GM19467 (cell line): ENCODE data around the gene ANOS1.
"Not testable (repeated sequence)": the region's sequence is repeated elsewhere in the genome, so short reads cannot be mapped to it uniquely, and the experiment has no call there.

ENCODE experiments used
- ATAC-seq: cut with Tn5 transposase; IDR thresholded peaks from one replicate; pipeline ENCODE4 v1.9.1; 2021; ENCODE audit warnings: mild to moderate bottlenecking, moderate library complexity; ENCODE audit not compliant: unreplicated experiment

ANOS1 gene

GRCh38 chrX:8731559-8732395 lies at the start of gene ANOS1:
TSS of gene ANOS1 (minus strand) at chrX:8732137. CDS start at chrX:8732036, 101 bp downstream.
- no peak for ATAC-seq

- no peak for ATAC-seq
Observed at GRCh38 chrX:8773117-8773516, 41.2 kb upstream of the ANOS1 start.

- ATAC-seq: no peak
Observed at GRCh38 chrX:8760021-8760420, 28.1 kb upstream of the ANOS1 start.

- ATAC-seq: not testable (repeated sequence)
Observed at GRCh38 chrX:8758706-8759105, 26.8 kb upstream of the ANOS1 start.

- not testable (repeated sequence) for ATAC-seq
Observed at GRCh38 chrX:8757609-8758389, 25.9 kb upstream of the ANOS1 start.

GRCh38 chrX:8755813-8756212 lies 23.9 kb upstream of the ANOS1 start:
- ATAC-seq: no peak

- no peak for ATAC-seq
Observed at GRCh38 chrX:8755116-8755515, 23.2 kb upstream of the ANOS1 start.

GRCh38 chrX:8749697-8750096 lies 17.8 kb upstream of the ANOS1 start:
- ATAC-seq: no peak

- peak; percentile 77 for ATAC-seq
Observed at GRCh38 chrX:8748855-8749254, 16.9 kb upstream of the ANOS1 start.

- ATAC-seq: no peak
Observed at GRCh38 chrX:8743126-8743732, 11.3 kb upstream of the ANOS1 start.

GRCh38 chrX:8741981-8742380 lies 10.0 kb upstream of the ANOS1 start:
- no peak for ATAC-seq

GRCh38 chrX:8738588-8739189 lies 6.8 kb upstream of the ANOS1 start:
- no peak for ATAC-seq

GRCh38 chrX:8737883-8738282 lies 5.9 kb upstream of the ANOS1 start:
- no peak for ATAC-seq

- no peak for ATAC-seq
Observed at GRCh38 chrX:8730812-8731558, 952 bp downstream of the ANOS1 start.

- ATAC-seq: no peak
Observed at GRCh38 chrX:8729811-8730210, 2.1 kb downstream of the ANOS1 start.

GRCh38 chrX:8728932-8729535 lies 2.9 kb downstream of the ANOS1 start:
- ATAC-seq: no peak

GRCh38 chrX:8726031-8726652 lies 5.8 kb downstream of the ANOS1 start:
- no peak for ATAC-seq

GRCh38 chrX:8724300-8724699 lies 7.6 kb downstream of the ANOS1 start:
- no peak for ATAC-seq

- ATAC-seq: no peak
Observed at GRCh38 chrX:8721536-8721935, 10.4 kb downstream of the ANOS1 start.

- no peak for ATAC-seq
Observed at GRCh38 chrX:8720136-8720535, 11.8 kb downstream of the ANOS1 start.
